ENCODE results near the gene CAPS.

DNA sequence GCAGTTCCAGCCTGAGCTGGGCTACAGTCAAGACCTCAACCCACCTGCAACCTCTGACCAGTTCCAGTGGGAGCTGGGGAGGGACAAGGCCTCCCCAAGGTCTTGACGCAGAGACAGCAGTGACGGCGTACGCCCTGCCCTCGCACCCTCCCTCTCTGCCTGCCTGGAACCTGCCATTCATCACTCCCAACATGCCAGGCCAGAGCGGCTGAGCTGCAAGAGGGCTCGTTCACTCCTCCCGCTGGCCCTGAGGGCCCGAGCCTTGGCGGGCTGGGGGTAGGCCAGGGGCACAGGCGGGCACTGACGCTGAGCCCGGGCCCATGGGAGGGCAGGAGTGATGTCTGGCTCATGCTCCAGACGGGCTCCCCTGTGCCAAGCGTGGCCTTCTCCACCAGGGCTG lies 18.6 kb upstream of the CAPS start:
- TF ChIP-seq, protein P1, sequence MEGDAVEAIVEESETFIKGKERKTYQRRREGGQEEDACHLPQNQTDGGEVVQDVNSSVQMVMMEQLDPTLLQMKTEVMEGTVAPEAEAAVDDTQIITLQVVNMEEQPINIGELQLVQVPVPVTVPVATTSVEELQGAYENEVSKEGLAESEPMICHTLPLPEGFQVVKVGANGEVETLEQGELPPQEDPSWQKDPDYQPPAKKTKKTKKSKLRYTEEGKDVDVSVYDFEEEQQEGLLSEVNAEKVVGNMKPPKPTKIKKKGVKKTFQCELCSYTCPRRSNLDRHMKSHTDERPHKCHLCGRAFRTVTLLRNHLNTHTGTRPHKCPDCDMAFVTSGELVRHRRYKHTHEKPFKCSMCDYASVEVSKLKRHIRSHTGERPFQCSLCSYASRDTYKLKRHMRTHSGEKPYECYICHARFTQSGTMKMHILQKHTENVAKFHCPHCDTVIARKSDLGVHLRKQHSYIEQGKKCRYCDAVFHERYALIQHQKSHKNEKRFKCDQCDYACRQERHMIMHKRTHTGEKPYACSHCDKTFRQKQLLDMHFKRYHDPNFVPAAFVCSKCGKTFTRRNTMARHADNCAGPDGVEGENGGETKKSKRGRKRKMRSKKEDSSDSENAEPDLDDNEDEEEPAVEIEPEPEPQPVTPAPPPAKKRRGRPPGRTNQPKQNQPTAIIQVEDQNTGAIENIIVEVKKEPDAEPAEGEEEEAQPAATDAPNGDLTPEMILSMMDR (IDR thresholded peaks at IDR 0.05), result no peak
- no peak for TF ChIP-seq POLR2A (IDR thresholded peaks at IDR 0.05)

All from thyroid gland (tissue), 4 donors.